HG02588 (cell line): ENCODE measurements around the gene OR10AD1.

ENCODE experiments used
- ATAC-seq: cut with Tn5 transposase; IDR thresholded peaks from one replicate; pipeline ENCODE4 v1.9.1; 2021; ENCODE audit warnings: mild to moderate bottlenecking, moderate library complexity; ENCODE audit not compliant: unreplicated experiment

OR10AD1 gene

GRCh38 chr12:48192861-48193260 is 10.2 kb downstream of the OR10AD1 start:
- ATAC-seq = no peak

- no peak for ATAC-seq
These were observed 12.0 kb downstream of the OR10AD1 start for GRCh38 chr12:48191096-48191495.

GRCh38 chr12:48189331-48190125 is 13.6 kb downstream of the OR10AD1 start:
- ATAC-seq = peak; percentile 67

- no peak for ATAC-seq
These were observed 15.0 kb downstream of the OR10AD1 start for GRCh38 chr12:48187916-48188695.

GRCh38 chr12:48185181-48185919 is 17.7 kb downstream of the OR10AD1 start:
- ATAC-seq = no peak

- ATAC-seq = no peak
These were observed 18.6 kb downstream of the OR10AD1 start for GRCh38 chr12:48184549-48184922.

GRCh38 chr12:48183876-48184548 is 19.1 kb downstream of the OR10AD1 start:
- ATAC-seq = peak; percentile 8

GRCh38 chr12:48183091-48183875 is 19.8 kb downstream of the OR10AD1 start, which contains the start of gene CCDC184:
Gene CCDC184 (plus strand): TSS chr12:48183644. CDS start chr12:48184123, 479 bp downstream.
- ATAC-seq = peak; percentile 62

- ATAC-seq = no peak
These were observed 20.5 kb downstream of the OR10AD1 start for GRCh38 chr12:48182631-48183030.

- no peak for ATAC-seq
These were observed 22.1 kb downstream of the OR10AD1 start for GRCh38 chr12:48180857-48181495.

- ATAC-seq = no peak
These were observed 22.7 kb downstream of the OR10AD1 start for GRCh38 chr12:48180424-48180823.

- ATAC-seq = no peak
These were observed 23.6 kb downstream of the OR10AD1 start for GRCh38 chr12:48179466-48179865.

- ATAC-seq = no peak
These were observed 25.1 kb downstream of the OR10AD1 start for GRCh38 chr12:48177982-48178381.

- ATAC-seq = no peak
These were observed 26.7 kb downstream of the OR10AD1 start for GRCh38 chr12:48176417-48176751.

- no peak for ATAC-seq
These were observed 27.3 kb downstream of the OR10AD1 start for GRCh38 chr12:48175613-48176416.

- no peak for ATAC-seq
These were observed 34.1 kb downstream of the OR10AD1 start for GRCh38 chr12:48169011-48169410.

- ATAC-seq = no peak
These were observed 37.8 kb downstream of the OR10AD1 start for GRCh38 chr12:48165089-48165981.

- ATAC-seq = no peak
These were observed 38.6 kb downstream of the OR10AD1 start for GRCh38 chr12:48164451-48164850.
